Stimulated activated CD4-positive, alpha-beta T cell treated with anti-CD3 and anti-CD28 coated beads, Interleukin-12 subunit alpha, Interleukin-12 subunit beta, amount 100 ng/mL, for 48 hours (primary cell): ENCODE measurements around the gene KRT74.
"Not testable (repeated sequence)": the region's sequence is repeated elsewhere in the genome, so short reads cannot be mapped to it uniquely, and the experiment has no call there.

Experiments used
- DNase-seq, 3 donors: peaks; one replicate each; pipeline ENCODE4 v3.0.0-alpha.2; 2020; ENCODE audit warnings: low read depth in 2 of 3, low spot score in 1 of 3

KRT74 gene

DNA sequence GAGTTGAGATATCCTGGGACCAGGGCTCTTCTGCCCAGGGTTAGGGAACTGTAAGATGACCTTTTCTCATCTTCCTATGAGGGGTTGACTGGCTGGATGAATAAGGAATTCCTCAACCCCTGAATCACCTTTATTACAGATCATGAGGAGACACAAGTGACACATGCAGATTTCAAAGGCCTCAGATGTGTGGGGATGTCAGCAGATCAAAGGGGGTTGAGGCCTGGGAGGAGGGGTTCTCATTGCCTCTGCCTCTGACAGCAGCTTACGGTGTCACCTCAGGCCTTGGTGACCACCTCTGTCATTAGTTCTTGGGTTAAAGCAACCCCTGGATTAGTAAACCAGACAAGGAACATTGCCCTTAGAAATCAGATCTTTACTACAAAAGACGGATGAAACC lies 29.7 kb upstream of the KRT74 start:
- no peak for DNase-seq

DNA sequence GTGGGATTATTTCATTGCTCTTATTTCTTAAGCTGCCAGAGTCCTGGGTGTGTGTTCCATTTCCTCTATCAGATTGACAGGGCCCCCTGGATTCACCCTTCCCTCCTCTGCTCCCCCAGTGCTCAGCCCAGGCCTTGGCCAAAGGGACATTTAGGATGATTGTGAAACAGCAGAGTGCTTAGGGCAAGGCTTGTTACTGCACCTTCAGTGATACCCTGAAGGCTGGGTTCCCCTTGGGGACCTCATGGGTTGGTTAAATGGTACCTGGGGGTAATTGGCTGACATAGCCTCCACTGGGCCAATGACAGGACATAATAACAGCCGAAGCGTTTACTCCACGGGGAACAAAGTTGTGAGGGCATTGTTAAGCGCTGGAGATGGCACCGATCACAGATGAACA lies 28.9 kb upstream of the KRT74 start:
- DNase-seq, result no peak

DNA sequence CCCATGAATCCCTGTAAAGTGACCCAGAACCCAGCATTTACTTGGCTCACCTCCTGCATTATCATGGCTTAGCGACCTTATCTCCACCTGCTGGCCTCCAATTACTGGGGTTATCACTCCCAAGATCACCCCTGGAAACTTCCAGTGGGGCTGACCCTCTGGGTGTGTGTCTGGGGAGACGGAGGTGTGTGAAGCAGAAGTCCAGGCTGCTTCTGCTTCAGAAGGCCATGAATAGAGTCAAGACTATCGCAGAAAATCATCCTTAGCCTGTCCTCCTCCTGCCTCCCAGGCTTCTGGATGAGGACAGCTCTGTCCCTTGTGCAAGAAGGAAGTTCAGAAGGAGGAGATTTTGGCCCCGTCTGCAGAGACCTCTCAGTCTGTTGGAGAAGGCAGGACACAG lies 28.0 kb upstream of the KRT74 start:
- no peak for DNase-seq

DNA sequence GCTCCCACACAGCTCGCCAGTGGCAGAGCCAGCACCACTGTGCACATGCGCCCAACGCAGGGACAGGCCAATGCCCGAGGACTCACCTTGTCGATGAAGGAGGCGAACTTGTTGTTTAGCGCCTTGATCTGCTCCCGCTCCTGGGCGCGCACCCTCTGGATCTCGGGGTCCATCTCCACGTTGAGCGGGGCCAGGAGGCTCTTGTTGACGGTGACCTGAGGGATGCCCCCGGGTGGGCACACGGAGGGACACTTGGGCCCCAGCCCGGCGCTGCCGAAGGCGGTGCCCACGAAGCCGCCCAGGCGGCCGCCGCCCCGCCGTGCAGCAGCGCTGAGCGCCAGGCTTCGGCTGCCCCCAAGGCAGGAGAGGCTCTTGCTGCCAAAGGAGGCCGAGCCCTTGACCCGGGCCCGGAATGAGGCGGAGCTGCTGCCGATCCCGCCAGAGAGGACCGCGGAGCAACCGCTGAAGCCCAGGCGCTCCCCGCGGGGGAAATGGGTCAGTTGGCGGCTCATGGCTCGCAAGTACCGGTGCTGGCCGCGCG lies 27.4 kb upstream of the KRT74 start, which contains the start of gene KRT72:
KRT72 (minus strand) TSS at position 523 of the 541 bp plus-strand sequence; CDS start at position 512, 11 bp downstream.
- DNase-seq, result no peak

DNA sequence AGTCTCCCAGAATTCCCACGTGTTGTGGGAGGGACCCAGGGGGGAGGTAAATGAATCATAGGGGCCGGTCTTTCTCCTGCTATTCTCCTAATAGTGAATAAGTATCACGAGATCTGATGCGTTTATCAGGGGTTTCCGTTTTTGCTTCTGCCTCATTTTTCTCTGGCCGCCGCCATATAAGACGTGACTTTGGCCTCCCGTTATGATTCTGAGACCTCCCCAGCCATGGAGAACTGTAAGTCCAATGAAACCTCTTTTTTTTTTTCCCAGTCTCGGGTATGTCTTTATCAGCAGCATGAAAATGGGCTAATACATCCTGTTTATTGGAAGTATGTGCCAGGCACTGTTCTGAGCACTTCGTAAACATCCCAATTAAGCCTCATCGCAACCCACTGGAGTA lies 26.8 kb upstream of the KRT74 start:
- no peak for DNase-seq

DNA sequence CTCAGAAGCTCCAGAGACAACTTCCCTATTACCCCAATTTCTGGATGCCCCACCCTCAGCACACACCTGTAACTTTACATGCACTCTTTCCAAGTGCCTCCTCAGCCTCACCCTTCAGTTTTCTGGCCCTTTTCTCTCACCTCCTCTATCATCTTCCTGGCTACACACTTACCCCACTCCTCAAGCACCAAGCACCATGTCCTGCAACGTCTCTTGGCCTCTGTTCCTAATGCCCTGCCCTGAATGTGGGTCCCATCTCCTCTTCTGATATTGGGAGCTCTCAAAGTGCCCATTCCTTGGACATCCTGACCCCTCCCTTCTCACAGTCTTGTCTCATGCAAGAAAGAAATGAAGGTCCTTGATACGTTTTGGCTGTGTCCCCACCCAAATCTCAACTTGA lies 26.4 kb upstream of the KRT74 start:
- no peak for DNase-seq

DNA sequence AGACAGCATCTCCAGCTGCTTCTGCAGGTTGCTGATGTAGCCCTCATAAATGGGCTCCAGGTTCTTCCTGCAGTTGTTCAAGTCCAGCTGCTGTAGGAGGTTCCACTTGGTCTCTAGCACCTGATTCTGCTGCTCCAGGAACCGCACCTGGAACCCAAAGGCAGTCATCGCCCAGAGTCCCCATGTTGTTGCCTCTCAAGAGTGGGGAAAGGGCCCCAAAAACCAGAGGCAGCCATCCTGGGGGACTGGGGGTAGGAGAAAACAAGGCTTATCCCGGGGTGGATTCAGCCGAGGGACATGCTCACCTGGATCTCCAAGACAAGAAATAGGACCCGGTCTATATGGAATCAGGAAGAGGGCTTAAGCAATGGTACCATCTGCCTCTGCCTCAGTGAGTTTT lies 25.3 kb upstream of the KRT74 start:
- no peak for DNase-seq

DNA sequence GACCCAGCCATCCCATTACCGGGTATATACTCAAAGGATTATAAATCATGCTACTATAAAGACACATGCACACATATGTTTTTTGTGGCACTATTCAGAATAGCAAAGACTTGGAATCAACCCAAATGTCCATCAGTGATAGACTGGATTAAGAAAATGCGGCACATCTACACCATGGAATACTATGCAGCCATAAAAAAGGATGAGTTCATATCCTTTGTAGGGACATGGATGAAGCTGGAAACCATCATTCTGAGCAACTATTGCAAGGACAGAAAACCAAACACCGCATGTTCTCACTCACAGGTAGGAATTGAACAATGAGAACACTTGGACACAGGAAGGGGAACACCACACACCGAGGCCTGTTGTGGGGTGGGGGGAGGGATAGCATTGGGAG lies 20.6 kb upstream of the KRT74 start:
- DNase-seq, result not testable (repeated sequence)

DNA sequence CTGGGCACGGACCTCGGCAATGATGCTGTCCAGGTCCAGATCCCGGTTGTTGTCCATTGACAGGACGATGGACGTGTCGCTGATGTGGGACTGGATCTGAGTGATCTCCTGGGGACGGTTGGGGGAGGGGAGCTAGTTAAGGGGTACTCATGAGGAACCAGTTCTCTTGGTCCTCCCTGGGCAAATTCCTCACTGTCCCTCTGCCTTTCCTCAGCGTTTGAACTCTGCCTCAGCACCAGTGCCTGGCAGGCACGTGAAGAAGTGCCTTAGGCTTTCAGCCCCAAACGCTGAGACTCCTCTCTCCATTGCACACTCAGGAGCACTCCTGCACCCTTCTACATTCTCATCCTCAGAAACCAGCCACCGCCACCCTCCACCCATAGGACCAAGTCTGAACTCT lies 17.9 kb upstream of the KRT74 start:
- DNase-seq, result no peak

DNA sequence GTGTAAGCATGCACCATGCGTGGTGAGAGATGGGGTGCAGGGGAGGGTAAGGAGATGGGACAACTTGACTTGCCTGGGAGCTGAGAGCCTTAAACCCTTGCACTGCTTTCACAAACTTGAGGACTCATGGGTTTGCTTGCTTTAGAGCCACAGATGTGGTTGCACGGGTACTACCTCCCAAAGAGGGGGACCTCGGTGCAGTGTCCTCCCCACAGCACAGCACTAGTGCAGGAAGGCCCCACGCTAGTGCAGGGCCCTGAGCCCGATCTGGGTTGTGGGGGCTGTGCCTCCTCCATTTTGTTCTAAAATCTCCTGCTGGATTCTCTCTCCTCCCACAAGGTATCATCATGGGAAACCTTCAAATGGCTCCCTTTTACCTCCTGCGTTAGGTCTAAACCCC lies 16.4 kb upstream of the KRT74 start:
- DNase-seq, result no peak

DNA sequence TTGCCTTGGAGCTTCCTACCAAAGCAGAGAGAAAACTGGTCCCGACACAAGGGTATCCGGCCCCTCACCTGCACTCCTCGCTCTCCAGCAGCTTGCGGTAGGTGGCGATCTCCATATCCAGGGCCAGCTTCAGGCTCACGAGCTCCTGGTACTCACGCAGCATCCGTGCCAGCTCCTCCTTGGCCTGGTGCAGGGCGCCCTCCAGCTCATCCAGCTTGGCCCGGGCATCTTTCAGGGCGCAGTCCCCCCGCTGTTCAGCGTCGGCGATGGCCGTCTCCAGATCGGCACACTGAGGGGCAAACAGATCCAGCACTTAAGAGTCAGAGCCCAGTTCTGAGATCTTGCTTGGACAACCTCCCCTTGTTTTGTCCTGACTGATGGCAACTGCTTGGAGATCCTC lies 13.9 kb upstream of the KRT74 start:
- DNase-seq, result no peak

DNA sequence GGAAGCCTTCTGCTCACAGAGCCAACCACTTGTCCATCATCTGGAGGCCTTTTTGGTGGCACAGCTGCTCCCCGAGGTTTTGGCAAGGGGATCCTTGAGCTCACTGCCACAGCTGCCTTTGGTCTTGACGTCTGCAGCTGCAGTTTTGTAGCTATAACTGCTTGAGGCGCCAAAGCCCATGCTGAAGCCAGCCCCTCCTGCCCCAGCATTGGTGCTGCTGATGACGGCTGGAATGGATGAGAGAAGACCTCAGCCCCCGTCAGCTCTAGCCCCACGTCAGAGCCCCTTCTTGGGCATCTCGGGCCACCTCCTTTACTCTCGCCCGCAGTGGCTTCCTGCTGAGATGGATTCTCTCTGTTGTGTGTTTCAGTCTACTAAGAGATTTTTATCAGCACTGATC lies 12.3 kb upstream of the KRT74 start:
- peak in 1 of 3 donors; percentile 20 for DNase-seq

DNA sequence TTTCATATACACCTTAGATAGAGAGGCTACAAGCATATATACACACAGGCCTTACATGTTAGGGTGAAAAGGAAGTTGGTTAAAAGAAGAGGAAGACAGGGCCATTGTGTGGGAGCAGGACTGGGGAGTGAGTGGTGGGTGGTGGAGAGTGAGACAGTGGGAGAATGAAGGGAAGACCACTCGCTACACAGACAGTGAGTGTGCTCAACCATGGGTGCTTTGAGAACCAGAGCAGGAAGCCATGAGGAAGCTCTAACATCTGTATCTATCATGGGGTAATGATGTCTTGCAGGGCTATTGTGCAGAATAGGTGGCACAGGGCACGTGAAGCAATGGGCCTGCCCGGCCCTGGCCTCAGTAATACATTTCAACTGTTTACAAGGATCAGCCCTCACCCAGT lies 11.4 kb upstream of the KRT74 start:
- no peak for DNase-seq

DNA sequence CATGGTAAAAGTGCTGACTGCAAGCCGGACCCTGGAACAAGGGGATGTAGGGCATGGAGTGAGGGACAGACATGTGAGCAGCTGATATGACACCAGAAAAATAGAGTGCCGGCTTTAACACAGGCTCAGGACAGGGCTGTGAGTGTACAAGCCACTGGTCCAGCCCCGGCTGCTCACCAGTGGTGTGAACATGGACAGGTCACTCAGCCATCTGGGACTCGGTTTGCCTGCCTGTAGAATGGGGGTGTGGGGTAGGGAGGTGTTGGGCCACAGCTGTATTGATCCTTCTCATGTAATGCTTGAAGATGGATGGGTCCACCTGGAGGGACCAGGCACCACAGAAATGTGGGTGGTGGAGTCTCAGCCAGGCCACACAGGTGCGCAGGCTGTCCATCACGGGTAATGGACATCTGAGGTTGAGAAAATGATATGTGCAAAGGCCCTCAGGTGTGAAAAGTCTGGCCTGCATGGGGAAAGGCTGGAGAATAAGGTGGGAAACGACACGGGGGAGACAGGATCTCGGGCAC lies 10.6 kb upstream of the KRT74 start:
- no peak for DNase-seq

DNA sequence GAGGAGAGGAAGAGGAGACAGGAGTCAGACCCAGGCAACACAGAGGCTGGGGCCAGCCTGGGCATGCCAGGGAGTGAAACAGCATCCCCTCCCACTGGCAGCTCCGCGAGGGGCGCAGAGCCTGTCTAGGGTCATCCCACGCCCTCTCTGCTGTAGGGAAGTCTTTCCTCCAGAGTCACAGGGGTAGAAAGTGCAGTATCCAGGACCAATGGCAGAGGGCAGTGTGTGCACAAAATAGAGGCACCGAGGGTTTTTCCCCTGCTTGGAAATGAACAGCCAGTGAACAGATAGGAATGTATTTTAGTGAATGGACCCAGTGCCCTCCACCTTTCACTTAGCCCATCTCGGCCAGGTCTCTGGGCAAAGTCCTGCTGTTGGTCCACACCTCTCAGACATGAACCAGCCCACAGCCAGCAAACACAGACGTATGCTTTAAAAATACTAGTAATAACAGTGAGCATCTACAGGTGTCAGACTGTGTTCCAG lies 9.4 kb upstream of the KRT74 start:
- peak; percentile 34 to 62 (median 38) for DNase-seq

DNA sequence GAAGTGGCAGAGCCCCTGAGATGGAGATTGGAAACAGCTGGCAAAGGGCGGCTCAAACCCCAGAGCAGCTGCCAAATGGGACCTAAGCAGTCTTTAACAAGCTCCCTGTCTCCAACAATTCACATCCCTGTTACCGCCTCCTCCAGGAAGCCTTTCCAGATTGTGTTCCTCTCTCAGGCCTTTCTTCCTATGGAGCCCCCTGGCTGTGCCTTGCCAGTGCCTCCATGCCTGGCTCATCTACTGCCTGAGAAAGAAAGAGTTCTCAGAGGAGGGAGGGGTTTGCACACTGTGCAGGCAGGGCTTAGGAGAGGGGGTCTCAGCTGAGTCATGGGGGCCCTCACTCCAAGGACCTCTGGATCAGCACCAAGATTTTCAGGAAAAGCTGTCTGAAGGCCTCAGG lies 8.8 kb upstream of the KRT74 start:
- DNase-seq, result no peak

DNA sequence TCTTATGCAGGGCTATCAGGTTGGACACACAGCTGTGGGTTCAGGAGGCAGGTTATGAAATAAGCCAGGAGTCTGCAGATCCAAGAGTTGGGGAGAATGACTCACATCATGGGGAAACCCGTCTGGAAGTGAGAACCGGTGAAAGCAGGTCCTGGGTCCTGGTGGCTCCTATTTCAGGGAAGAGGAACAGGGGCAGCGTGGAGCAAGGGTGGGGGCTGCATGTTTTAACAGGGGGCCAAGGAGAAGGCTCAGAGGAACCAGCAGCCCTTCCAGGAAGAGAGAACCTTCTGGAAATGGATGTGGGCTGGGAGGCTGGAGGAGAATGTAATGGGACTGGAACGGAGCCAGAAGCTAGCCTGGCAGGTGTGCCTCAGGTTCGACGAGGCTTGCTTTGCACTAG lies 7.8 kb upstream of the KRT74 start:
- no peak for DNase-seq

DNA sequence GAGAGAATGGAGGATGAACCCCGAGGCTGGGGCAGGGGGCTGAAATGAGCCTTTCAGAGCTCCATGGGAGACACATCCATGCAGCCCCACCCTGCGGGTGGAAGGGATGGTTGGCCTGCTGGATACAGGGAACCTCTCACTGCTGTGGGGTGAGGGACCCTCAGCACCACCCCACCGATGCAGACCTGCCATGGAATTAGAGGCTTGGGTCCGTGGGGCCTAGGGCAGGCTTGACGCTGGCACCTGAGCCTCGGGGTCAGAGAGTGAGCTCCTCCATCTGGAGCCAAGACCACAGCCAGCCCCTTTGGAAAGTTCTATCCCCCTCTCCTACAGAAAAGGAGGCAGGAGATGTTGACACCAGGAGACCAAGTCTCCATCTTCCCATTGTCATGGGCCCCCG lies 7.4 kb upstream of the KRT74 start:
- no peak for DNase-seq

DNA sequence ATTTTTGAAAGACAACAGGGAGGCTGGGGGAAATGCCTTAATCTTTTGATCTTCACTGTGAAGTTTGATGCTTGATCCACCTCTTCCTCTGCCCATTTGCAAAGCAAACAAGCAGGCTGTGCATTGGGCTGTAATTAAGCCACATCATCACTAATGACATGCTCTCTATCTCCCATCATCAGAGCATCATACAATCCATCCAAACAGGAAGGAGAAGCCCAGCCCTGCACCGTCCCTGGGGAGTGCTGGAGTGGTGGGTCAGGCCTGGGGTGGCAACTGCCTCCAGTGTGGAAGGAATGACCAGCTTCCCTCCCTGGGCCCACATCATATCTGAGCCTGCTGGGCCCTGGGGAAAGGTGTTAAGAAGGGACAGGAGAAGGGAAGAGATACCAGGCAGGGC lies 6.9 kb upstream of the KRT74 start:
- DNase-seq, result no peak

DNA sequence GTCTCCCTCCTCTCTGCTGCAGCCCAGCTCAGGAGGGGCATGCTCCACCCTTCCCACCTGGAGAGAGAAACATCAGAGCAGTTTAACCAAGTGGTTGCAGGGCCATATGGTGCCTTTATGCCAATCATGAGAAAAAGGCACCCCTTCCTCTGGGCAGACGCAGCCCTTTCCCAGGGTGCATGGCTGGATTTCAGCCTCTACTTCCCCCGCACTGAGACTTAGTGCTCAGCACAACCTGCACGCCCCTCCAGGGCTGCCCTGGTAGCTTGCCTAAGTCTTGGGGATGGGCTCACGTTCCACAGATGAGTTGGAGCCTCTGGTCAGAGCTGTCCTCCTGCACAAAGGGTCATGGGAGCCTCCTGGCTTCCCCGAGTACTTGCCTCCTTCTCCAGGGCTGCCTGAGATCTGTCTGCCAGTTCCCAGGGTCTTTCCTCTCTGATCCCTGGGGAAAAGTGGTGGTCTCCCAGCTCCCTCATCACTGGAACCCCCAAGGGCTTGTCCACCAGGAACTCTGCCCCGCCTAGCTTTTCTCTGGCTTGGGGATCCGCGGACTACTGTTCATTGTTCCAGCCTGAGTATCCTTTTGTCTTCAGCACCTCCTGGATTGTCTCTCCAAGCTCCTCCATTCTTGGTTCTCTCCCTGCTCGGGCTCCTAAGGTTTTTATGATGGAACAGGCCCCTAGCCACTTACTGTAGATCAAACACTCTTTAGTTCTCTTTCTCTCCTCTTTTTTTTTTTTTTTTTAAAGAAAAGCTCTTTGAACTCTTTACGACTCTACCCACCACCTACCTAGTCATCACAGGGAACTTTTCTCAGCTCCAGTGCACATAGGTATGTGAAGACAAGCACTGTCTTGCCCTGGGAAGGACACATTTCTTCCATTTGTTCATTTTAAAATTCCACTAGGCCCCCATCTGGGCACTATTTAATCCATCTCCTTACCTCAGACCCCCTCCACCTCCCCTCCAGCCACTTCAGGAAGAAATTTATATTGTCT lies 6.1 kb upstream of the KRT74 start:
- DNase-seq, result no peak

DNA sequence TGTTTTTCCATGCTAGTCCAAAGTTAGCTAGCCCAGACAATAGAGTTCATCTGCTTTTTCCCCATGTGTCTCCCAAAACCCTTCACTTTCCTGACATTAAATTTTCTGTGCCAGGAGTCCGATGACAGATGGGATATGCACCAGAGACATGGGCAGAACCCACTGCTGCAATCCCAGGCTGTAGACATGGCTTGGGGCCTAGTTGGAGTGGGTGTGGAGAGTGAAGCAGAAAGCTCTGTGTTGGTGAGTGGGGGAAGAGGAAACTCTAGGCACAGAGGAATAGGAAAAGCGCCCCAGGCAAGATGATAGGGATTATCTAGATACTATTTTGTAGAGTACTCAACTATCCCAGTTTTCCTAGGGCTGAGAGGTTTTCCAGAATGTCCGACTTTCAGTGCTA lies 4.8 kb upstream of the KRT74 start:
- no peak for DNase-seq

DNA sequence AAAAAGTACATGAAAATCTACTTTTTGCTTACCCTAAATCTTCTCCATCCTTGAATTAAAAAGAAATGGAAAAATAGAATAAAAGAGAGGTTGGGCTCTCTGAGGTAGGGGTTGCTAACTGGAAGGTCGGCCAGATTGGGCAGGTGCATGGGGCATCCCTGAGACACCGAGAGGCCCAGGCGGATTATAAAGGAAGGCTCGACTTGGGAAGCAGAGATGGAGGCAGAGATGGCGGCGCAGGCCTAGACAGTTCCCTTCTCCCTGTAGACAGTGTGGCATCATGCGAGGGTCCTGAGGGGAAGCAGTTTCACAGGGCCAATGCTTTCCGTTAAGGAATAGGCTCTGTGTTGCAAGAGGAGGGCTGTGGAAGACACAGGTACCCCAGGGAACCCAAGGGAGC lies 3.7 kb upstream of the KRT74 start:
- no peak for DNase-seq
